HUES48 (cell line): ENCODE data around the gene FCHO1.
"Not testable (repeated sequence)": the region's sequence is repeated elsewhere in the genome, so short reads cannot be mapped to it uniquely, and the experiment has no call there.

Experiments used
- H3K27ac ChIP-seq: one replicate; pipeline ENCODE4 v1.7.0; 2013; ENCODE audit warnings: low read depth, low read length, inconsistent platforms
- H3K27me3 ChIP-seq: 2 replicates; pipeline ENCODE4 v1.6.1; 2013; ENCODE audit warnings: mild to moderate bottlenecking, low read length; ENCODE audit not compliant: control insufficient read depth, insufficient read depth
- H3K36me3 ChIP-seq: 2 replicates; pipeline ENCODE4 v1.6.1; 2013; ENCODE audit warnings: low read length; ENCODE audit not compliant: control insufficient read depth, insufficient read depth
- H3K4me1 ChIP-seq: 2 replicates; pipeline ENCODE4 v1.6.1; 2013; ENCODE audit warnings: mild to moderate bottlenecking, low read length; ENCODE audit not compliant: control insufficient read depth, insufficient read depth
- H3K4me3 ChIP-seq: 2 replicates; pipeline ENCODE4 v1.5.1; 2013; ENCODE audit warnings: mild to moderate bottlenecking, low read depth, low read length
- H3K9ac ChIP-seq: 2 replicates; pipeline ENCODE4 v1.6.1; 2013; ENCODE audit warnings: mild to moderate bottlenecking, low read depth, low read length, moderate library complexity
- H3K9me3 ChIP-seq: 2 replicates; pipeline ENCODE4 v1.6.1; 2013; ENCODE audit warnings: low read length; ENCODE audit not compliant: control insufficient read depth, insufficient read depth

The FCHO1 gene

DNA sequence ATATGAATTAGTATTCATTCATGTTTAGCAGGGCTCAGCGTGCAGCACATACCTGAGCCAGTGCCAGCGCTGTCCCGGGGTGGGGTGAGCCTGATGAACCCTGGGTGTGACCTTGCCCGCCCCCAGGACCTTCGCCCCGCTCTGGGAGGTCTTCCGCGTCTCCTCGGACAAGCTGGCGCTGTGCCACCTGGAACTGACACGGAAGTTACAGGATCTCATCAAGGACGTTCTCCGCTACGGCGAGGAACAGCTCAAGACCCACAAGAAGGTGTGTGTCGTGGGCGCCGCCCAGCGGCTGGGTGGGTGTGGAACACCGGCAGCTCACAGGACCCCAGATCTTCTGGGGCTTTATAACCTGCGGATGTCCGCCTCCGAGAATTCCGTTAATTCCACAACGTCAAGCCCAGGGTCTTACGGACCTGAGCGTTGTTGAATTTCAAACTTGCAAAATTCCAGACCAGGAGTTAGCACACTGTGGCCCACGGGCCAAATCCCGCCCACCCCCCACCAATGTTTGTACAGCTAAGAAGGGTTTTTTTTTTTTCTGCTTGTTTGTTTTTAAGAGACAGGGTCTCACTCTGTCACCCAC, 15.4 kb downstream of the FCHO1 start:
- Histone ChIP-seq H3K36me3 (peaks cover 3% of the 10 kb centered on the region; the same call in 1 of the 2 replicates), H3K9me3 (no peaks in the 10 kb centered on the region), H3K27ac (no peak overlapping the region), H3K27me3 (no peaks in the 10 kb centered on the region), H3K4me1 (no peaks in the 10 kb centered on the region), H3K4me3 (no peak overlapping the region), H3K9ac (no peak overlapping the region)

DNA sequence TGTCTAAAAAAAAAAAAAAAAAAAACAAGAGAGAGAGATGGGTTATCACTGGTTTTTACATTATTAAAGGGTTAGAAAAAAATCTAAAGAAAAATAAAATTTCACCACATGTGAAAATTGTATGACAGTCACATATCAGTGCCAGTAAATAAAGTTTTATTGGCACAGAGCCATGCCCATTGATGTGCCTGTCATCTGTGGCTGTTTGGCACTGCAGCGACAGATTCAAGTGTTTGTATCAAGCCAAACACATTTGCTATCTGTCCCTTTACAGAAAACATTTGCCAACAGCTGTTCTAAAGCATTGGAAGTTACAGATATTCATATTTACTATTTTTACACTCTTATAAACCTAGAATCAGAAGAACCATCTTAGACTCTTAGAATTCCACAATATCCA, 16.3 kb downstream of the FCHO1 start:
- Histone ChIP-seq H3K4me1 (no peaks in the 10 kb centered on the region), H3K27ac (no peak overlapping the region), H3K9me3 (no peaks in the 10 kb centered on the region), H3K36me3 (peaks cover 3% of the 10 kb centered on the region; the same call in 1 of the 2 replicates), H3K9ac (no peak overlapping the region), H3K27me3 (no peaks in the 10 kb centered on the region), H3K4me3 (no peak overlapping the region)

DNA sequence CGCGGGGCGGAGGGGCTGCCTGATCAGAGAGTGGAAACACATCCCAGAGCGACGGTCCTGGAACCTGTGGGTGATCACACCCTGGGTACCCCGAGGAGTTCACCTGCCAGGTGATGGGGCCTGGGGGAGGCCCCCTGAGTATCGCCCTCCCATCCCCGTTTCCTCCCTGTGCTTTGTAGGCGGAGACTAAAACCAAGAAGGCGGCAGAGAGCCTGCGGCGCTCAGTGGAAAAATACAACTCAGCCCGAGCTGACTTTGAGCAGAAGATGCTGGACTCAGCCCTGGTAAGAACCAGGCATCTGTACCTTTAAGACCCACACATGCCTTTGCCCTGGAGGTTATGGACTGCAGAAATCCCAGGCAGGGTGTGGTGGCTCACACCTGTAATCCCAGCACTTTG, 19.3 kb downstream of the FCHO1 start:
- 0 out of 2 replicates have a peak, but pooled peaks cover 2% of the 10 kb centered on the region for H3K36me3 ChIP-seq
- H3K9ac ChIP-seq = no peak overlapping the region
- no peak overlapping the region for H3K4me3 ChIP-seq
- no peaks in the 10 kb centered on the region for H3K4me1 ChIP-seq
- H3K27me3 ChIP-seq = no peaks in the 10 kb centered on the region
- no peaks in the 10 kb centered on the region for H3K9me3 ChIP-seq
- no peak overlapping the region for H3K27ac ChIP-seq

DNA sequence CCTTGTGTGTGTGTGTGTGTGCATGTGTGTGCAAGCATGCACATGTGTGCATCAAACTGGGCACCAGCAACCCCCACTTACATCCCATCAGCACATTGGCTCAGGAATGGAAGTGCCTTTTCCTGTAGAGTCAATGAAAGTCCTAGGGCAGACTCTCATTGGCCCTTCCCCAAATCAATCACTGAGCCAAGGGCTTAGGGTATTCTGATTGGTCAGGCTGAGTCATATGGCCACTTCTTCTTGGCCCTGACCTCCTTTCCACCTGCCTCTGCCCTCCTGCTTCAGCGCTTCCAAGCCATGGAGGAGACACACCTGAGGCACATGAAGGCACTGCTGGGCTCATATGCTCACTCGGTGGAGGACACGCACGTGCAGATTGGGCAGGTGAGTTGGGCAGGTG, 20.9 kb downstream of the FCHO1 start:
- Histone ChIP-seq H3K9ac (no peak overlapping the region), H3K36me3 (0 out of 2 replicates have a peak, but pooled peaks cover 2% of the 10 kb centered on the region), H3K27me3 (no peaks in the 10 kb centered on the region), H3K9me3 (no peaks in the 10 kb centered on the region), H3K4me3 (no peak overlapping the region), H3K4me1 (no peaks in the 10 kb centered on the region), H3K27ac (no peak overlapping the region)

DNA sequence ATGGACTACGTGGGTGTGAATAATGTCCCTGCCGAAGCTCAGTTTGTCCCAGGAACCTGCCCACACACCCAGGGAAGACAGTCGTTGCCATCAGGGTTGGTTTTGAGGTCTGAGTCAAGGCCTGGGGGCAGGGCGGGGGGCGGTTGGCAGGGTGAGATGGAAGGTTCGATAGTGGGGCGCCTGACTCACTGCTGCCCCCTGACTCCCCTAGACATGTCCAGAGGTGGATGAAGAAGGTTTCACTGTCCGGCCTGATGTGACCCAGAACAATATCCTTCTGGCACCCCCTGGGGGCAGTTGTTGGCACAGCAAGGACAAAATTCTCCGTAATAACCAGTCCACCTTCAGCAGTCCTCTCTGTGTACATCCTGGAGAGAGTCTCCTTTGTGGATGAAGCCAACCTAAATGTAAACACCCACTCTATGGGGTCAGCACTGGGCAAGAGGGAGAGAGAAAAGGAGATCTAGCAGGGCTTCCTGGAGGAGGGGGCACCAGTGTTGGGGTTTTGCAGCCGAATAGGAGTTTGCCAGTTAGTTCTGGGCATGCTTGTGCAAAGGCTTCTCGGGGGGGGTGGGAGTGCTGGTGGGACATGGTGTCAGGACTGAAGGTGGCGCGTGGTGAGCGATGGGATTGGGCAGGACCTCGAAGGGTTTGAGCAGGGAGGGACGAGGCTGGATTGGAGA, 24.1 kb downstream of the FCHO1 start:
- H3K36me3 ChIP-seq = 0 out of 2 replicates have a peak, but pooled peaks cover 2% of the 10 kb centered on the region

DNA sequence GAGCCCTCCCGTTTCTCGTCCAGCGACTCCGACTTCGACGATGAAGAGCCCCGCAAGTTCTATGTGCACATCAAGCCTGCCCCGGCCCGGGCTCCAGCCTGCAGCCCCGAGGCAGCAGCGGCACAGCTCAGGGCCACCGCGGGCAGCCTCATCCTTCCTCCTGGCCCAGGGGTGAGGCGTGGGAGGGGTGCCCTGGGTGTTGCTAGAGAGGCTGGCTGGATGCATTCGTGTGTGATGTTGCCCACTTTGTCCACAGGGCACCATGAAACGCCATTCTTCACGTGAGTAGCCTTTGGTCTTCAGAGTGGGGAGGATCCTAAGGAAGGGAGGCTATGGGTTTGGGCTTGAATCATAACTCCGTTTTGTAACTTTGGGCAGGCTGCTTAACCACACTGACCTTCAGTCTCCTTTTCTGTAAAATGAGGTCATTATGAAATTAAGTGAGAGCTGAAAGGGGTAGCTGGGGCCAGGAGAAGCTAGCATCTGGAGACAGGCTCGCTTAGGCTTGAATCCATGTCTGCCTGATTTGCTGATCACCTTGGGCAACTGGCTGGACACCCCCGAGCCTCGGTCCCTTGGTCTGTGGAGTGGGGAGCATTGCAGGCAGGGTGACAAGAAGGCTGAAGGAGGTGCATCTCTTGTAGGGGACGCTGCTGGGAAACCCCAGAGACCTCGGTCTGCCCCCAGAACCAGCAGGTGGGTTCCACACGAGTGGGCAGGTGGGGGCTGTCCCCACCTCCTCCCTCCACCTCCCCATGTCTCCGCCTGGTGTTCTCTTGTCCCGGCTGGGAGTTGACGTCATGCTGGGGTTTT, 24.9 kb downstream of the FCHO1 start:
- 0 out of 2 replicates have a peak, but pooled peaks cover 2% of the 10 kb centered on the region for H3K36me3 ChIP-seq
- H3K9ac ChIP-seq = no peak overlapping the region
- no peak overlapping the region for H3K4me3 ChIP-seq
- H3K4me1 ChIP-seq = no peaks in the 10 kb centered on the region
- no peaks in the 10 kb centered on the region for H3K27me3 ChIP-seq
- no peak overlapping the region for H3K27ac ChIP-seq
- no peaks in the 10 kb centered on the region for H3K9me3 ChIP-seq

More for the DNA sequence above, 24.1 kb downstream of the FCHO1 start:
- Histone ChIP-seq H3K27ac (no peak overlapping the region), H3K27me3 (no peaks in the 10 kb centered on the region), H3K9ac (no peak overlapping the region), H3K9me3 (no peaks in the 10 kb centered on the region), H3K4me3 (no peak overlapping the region), H3K4me1 (no peaks in the 10 kb centered on the region)

DNA sequence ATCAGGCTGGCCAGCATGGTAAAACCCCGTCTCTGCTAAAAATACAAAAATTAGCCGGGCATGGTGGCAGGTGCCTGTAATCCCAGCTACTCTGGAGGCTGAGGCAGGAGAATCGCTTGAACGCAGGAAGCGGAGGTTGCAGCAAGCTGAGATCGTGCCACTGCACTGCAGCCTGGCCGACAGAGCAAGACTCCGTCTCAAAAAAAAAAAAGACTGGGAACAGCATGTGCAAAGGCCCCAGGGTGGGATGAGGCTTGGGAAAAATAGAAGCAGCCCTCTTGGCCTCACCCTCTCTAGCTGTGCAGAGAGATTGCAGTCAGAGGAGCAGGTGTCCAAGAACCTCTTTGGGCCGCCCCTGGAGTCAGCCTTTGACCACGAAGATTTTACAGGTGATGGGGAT, 26.6 kb downstream of the FCHO1 start:
- not testable (repeated sequence) for H3K36me3 ChIP-seq, H3K27ac ChIP-seq, H3K9me3 ChIP-seq

DNA sequence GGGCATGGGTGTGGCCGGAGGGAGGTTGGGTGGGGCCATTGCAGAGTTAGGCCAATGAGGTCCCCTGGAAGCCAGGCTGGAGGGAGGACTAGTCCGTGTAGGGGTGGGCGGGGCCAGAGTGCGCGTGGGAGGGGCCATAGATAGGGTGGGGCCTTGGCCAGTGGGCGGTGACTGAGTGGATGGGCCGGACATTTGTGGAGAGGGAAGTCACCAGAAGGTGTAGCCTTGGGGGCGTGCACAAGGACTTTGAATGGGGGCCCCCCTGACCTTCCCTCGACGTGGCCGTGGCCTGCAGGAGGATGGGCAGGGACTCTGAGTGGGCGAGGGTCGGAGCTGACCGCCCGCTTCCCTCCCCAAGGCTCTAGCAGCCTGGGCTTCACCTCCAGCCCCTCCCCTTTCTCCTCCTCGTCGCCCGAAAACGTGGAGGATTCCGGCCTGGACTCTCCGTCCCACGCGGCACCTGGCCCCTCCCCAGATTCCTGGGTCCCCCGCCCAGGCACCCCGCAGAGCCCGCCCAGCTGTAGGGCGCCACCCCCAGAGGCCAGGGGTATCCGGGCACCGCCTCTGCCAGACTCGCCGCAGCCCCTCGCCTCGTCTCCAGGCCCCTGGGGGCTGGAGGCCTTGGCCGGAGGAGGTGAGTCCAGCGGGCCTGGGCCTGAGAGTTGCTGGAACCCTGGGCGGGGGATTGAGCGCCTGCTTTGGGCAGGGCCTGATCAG, 27.1 kb downstream of the FCHO1 start:
- no peaks in the 10 kb centered on the region for H3K9me3 ChIP-seq
- H3K27me3 ChIP-seq = no peaks in the 10 kb centered on the region
- no peak overlapping the region for H3K9ac ChIP-seq
- H3K4me3 ChIP-seq = peak overlapping the region; percentile 67
- peaks cover 8% of the 10 kb centered on the region for H3K36me3 ChIP-seq
- H3K27ac ChIP-seq = peak overlapping the region; percentile 7
- H3K4me1 ChIP-seq = no peaks in the 10 kb centered on the region

More for the DNA sequence above, 26.6 kb downstream of the FCHO1 start:
- not testable (repeated sequence) for H3K9ac ChIP-seq, H3K4me1 ChIP-seq, H3K4me3 ChIP-seq, H3K27me3 ChIP-seq

DNA sequence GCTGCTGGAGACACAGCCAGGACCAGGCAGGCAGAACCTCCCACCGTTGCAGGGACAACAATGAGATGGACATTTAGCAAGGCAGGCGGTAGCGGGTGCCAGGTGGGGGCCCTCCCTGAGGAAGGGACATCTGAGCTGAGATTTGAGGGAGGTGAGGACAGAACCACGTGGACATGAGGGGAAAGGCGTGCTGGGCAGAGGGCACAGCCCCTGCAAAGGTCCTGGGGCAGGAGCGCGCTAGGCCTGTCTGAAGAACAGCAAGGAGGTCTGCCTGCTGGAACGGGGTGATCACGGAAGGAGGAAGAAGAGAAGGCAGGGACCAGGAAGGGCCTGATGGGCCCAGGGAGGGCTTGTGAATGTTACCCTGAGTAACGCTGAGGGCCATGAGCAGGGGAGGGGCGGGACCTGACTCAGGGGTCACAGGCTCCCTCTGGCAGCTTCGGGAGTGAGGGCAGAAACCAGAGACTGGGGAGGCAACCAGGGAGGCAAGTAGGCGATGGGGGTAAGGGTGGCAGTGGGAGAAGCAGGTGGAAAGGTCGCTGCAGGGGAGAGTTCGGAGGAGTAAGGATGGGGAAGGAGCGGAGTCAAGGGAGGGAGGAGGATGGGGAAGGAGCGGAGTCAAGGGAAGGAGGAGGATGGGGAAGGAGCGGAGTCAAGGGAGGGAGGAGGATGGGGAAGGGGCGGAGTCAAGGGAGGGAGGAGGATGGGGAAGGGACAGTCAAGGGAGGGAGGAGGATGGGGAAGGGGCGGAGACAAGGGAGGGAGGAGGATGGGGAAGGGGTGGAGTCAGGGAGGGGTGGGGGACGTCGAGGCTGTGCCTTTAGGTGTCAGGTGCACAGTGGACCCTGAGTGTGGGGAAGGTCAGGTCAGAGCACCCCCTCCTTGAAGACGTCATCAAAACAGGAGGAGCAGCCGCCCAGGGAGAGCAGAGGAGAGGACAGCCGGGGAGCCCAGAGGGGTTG, 28.0 kb downstream of the FCHO1 start:
- Histone ChIP-seq H3K27ac (peak overlapping the region; percentile 7), H3K4me1 (no peaks in the 10 kb centered on the region), H3K27me3 (no peaks in the 10 kb centered on the region), H3K36me3 (peaks cover 8% of the 10 kb centered on the region), H3K9me3 (no peaks in the 10 kb centered on the region), H3K4me3 (peak overlapping the region; percentile 67), H3K9ac (no peak overlapping the region)

DNA sequence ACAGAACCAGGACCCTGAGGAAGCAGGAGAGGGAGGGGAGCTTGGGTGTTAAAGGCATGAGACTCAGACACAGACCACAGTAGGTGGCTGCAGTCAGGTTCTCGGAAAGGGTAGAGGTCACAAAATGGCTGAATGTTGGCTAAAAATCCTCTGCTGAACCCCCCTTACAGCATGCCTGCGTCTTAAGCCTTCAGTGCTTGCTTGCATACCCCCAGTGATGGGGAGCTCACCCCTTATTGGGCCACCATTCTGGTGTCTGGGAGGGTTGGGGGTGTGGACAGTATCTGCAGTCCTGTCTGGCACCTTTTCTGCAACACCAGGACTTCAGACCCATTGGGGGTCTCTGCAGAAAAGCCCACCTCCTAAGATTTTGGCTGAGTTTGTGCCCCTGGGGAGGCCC, 29.5 kb downstream of the FCHO1 start:
- Histone ChIP-seq H3K36me3 (peaks cover 12% of the 10 kb centered on the region), H3K9me3 (no peaks in the 10 kb centered on the region), H3K4me1 (no peaks in the 10 kb centered on the region), H3K27ac (no peak overlapping the region), H3K4me3 (no peak overlapping the region), H3K9ac (no peak overlapping the region), H3K27me3 (no peaks in the 10 kb centered on the region)
